BE2C (cell line): ENCODE results near the gene PCBP3.
"Not testable (repeated sequence)": the region's sequence is repeated elsewhere in the genome, so short reads cannot be mapped to it uniquely, and the experiment has no call there.

Experiments
- DNase-seq: peaks from one replicate; pipeline ENCODE4 v3.0.0-alpha.2; 2020
- H3K27me3 ChIP-seq: fragments of 250-450 bp; sonication (Bioruptor Pico); 2 replicates; pipeline ENCODE4 v1.5.1; 2020; ENCODE audit warnings: mild to moderate bottlenecking
- H3K36me3 ChIP-seq: fragments of 250-450 bp; sonication (Bioruptor Pico); 2 replicates; pipeline ENCODE4 v1.5.1; 2020; ENCODE audit warnings: mild to moderate bottlenecking
- H3K4me1 ChIP-seq: fragments of 250-450 bp; sonication (Bioruptor Pico); 2 replicates; pipeline ENCODE4 v1.5.1; 2020
- H3K4me3 ChIP-seq: 2 replicates; pipeline ENCODE4 v1.5.1; 2011; ENCODE audit warnings: low read depth, low read length
- H3K9me3 ChIP-seq: fragments of 250-450 bp; sonication (Bioruptor Pico); 2 replicates; pipeline ENCODE4 v1.5.1; 2020
- CTCF ChIP-seq: IDR thresholded peaks from 2 replicates; pipeline ENCODE4 v1.5.1; 2012; ENCODE audit warnings: mild to moderate bottlenecking, low read depth, low read length

The PCBP3 gene

GRCh38 chr21:45709173-45709572, 65.6 kb downstream of the PCBP3 start:
- H3K9me3 ChIP-seq: 0 out of 2 replicates have a peak, but pooled peaks cover 3% of the 10 kb centered on the region
- H3K27me3 ChIP-seq: no peaks in the 10 kb centered on the region
- no peak for TF ChIP-seq CTCF
- H3K36me3 ChIP-seq: peaks cover 3% of the 10 kb centered on the region; the same call in 1 of the 2 replicates
- peaks cover 20% of the 10 kb centered on the region for H3K4me1 ChIP-seq
- DNase-seq: no peak
- H3K4me3 ChIP-seq: no peak overlapping the region

DNA sequence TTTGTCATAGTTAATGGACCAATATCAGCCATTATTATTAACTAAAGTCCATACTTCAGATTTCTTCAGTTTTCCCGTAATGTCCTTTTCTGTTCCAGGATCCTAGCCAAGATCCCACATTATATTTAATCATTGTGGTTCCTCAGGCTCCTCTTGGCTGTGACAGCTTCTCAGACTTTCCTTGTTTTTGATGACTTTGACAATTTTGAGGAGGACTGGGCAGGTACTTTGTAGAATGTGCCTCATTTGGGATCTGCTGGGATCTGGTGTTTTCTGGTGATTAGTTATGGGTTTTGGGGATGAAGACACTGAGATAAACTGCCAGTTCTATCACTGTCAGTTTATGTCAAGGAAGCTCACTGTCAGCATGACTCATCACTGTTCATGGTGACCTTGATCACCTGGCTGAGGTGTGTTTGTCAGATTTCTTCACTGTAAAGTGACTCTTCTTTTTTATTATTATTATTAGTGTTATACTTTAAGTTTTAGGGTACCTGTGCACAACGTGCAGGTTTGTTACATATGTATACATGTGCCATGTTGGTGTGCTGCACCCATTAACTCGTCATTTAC, 66.3 kb downstream of the PCBP3 start:
- no peak for DNase-seq
- Histone ChIP-seq H3K36me3 (peaks cover 3% of the 10 kb centered on the region; the same call in 1 of the 2 replicates), H3K9me3 (peaks cover 3% of the 10 kb centered on the region; the same call in 1 of the 2 replicates), H3K4me3 (no peak overlapping the region), H3K27me3 (no peaks in the 10 kb centered on the region), H3K4me1 (peaks cover 17% of the 10 kb centered on the region)
- TF ChIP-seq CTCF: no peak

DNA sequence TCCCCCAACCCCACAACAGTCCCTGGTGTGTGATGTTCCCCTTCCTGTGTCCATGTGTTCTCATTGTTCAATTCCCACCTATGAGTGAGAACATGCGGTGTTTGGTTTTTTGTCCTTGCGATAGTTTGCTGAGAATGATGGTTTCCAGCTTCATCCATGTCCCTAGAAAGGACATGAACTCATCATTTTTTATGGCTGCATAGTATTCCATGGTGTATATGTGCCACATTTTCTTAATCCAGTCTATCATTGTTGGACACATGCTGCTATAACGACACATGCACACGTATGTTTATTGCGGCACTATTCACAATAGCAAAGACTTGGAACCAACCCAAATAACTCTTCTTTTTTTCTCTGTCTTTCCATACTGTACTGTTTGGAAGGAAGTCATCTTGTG, 66.8 kb downstream of the PCBP3 start:
- H3K9me3 ChIP-seq, H3K27me3 ChIP-seq, DNase-seq, H3K4me3 ChIP-seq, H3K36me3 ChIP-seq: not testable (repeated sequence)
- H3K4me1 ChIP-seq: peaks cover 13% of the 10 kb centered on the region

DNA sequence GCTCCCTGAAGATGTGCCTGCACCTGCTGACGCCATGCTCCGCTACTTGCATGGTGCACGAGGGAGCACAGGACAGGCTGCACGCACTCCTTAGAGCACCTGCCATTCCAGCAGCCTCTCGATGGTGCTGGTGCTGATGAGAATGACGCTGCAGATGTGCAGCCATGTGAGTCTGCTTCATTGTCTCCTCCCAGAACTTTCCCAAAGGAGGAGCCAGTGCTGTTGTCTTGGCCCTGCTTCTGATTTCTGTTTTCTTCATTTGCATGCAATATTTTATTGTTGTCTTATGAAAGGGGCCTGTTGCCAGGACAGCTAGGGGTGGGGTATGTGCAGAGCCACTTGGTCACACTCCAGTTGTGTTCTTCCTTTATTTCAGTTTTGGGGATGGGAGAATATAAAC, 70.1 kb downstream of the PCBP3 start:
- Histone ChIP-seq H3K9me3 (peaks cover 3% of the 10 kb centered on the region; the same call in 1 of the 2 replicates), H3K36me3 (no peaks in the 10 kb centered on the region), H3K4me1 (no peaks in the 10 kb centered on the region), H3K4me3 (no peak overlapping the region), H3K27me3 (no peaks in the 10 kb centered on the region)
- TF ChIP-seq CTCF: no peak
- no peak for DNase-seq

DNA sequence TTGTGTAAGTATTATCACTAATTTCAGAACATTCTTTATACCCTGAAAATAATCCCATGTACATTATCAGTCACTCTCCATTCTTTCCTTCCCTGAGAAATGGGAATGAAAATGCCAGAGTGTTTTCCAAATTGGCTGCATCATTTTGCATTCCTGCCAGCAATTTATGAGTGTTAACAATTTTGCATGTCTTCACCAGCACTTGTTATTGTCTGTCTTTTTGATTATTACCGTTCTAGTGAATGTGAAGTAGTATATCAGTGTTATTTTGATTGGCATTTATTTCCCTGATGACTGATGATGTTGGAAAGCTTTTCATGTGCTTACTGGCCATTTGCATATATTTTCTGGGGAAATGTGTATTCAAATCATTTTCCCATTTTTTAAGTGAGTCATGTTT, 71.9 kb downstream of the PCBP3 start:
- DNase-seq: no peak
- Histone ChIP-seq H3K4me3 (no peak overlapping the region), H3K9me3 (peaks cover under 1% of the 10 kb centered on the region; the same call in 1 of the 2 replicates), H3K4me1 (no peaks in the 10 kb centered on the region), H3K27me3 (no peaks in the 10 kb centered on the region), H3K36me3 (no peaks in the 10 kb centered on the region)
- TF ChIP-seq CTCF: no peak

GRCh38 chr21:45718413-45718812, 74.9 kb downstream of the PCBP3 start:
- Histone ChIP-seq H3K36me3 (no peaks in the 10 kb centered on the region), H3K9me3 (no peaks in the 10 kb centered on the region; the same call in 1 of the 2 replicates), H3K27me3 (no peaks in the 10 kb centered on the region), H3K4me3 (no peak overlapping the region), H3K4me1 (peaks cover 6% of the 10 kb centered on the region; the same call in 1 of the 2 replicates)
- TF ChIP-seq CTCF: no peak
- no peak for DNase-seq
